DMS 273 (cell line): Measurements from ENCODE around the gene SRGAP2B.
"Not testable (repeated sequence)": the region's sequence is repeated elsewhere in the genome, so short reads cannot be mapped to it uniquely, and the experiment has no call there.

Experiments
- DNase-seq: peaks from one replicate; lab custom pipeline; 2025; ENCODE audit not compliant: unreplicated experiment; lab: John Stamatoyannopoulos, UW

The SRGAP2B gene

GRCh38 chr1:145093517-145094149 lies 1.5 kb downstream of the SRGAP2B start:
- DNase-seq, result not testable (repeated sequence)

GRCh38 chr1:145082483-145083255 lies 12.5 kb downstream of the SRGAP2B start:
- not testable (repeated sequence) for DNase-seq

GRCh38 chr1:145080193-145080592 lies 14.9 kb downstream of the SRGAP2B start:
- DNase-seq, result not testable (repeated sequence)

GRCh38 chr1:145079737-145080136 lies 15.4 kb downstream of the SRGAP2B start:
- not testable (repeated sequence) for DNase-seq

- DNase-seq, result not testable (repeated sequence)
Observed at GRCh38 chr1:145078787-145079370, 16.2 kb downstream of the SRGAP2B start.

- DNase-seq, result not testable (repeated sequence)
Observed at GRCh38 chr1:145077872-145078786, 17.0 kb downstream of the SRGAP2B start.

GRCh38 chr1:145076877-145077276 lies 18.3 kb downstream of the SRGAP2B start:
- DNase-seq, result not testable (repeated sequence)

- DNase-seq, result not testable (repeated sequence)
Observed at GRCh38 chr1:145074021-145074559, 21.0 kb downstream of the SRGAP2B start.

GRCh38 chr1:145071569-145071968 lies 23.6 kb downstream of the SRGAP2B start:
- not testable (repeated sequence) for DNase-seq

- not testable (repeated sequence) for DNase-seq
Observed at GRCh38 chr1:145066486-145066885, 28.6 kb downstream of the SRGAP2B start.

GRCh38 chr1:145065194-145065826 lies 29.8 kb downstream of the SRGAP2B start:
- DNase-seq, result not testable (repeated sequence)

- DNase-seq, result not testable (repeated sequence)
Observed at GRCh38 chr1:145063941-145064648, 31.0 kb downstream of the SRGAP2B start.

- not testable (repeated sequence) for DNase-seq
Observed at GRCh38 chr1:145063285-145063684, 31.8 kb downstream of the SRGAP2B start.

- DNase-seq, result not testable (repeated sequence)
Observed at GRCh38 chr1:145058184-145058583, 36.9 kb downstream of the SRGAP2B start.

- DNase-seq, result not testable (repeated sequence)
Observed at GRCh38 chr1:145055217-145055760, 39.8 kb downstream of the SRGAP2B start.

GRCh38 chr1:145053428-145053827 lies 41.7 kb downstream of the SRGAP2B start:
- not testable (repeated sequence) for DNase-seq

GRCh38 chr1:145052019-145052776 lies 42.9 kb downstream of the SRGAP2B start:
- not testable (repeated sequence) for DNase-seq

GRCh38 chr1:145048181-145048856 lies 46.8 kb downstream of the SRGAP2B start:
- DNase-seq, result not testable (repeated sequence)
